GM10847 (cell line): ENCODE measurements around the gene DHX16.

ENCODE experiments used
- POLR2A ChIP-seq: IDR thresholded peaks from 2 replicates; pipeline ENCODE4 v1.6.1; 2011; ENCODE audit not compliant: insufficient read length; ENCODE audit errors: extremely low read depth

The DHX16 gene

GRCh38 chr6:30610065-30610464, 62.7 kb downstream of the DHX16 start:
- TF ChIP-seq POLR2A = no peak

GRCh38 chr6:30603961-30604360, 68.8 kb downstream of the DHX16 start:
- TF ChIP-seq POLR2A = no peak
